Mesenchymal stem cell (in vitro differentiated cells and primary cell): ENCODE results near the gene C16orf46.

Source experiments
- DNase-seq: peaks from one replicate; pipeline ENCODE4 v3.0.0-alpha.2; 2013
- H2AFZ ChIP-seq: one replicate; pipeline ENCODE4 v1.6.1; 2013; ENCODE audit warnings: low read depth, mild to moderate bottlenecking, control low read depth, inconsistent platforms, low read length, moderate library complexity
- H2AK5ac ChIP-seq: 2 replicates; pipeline ENCODE4 v1.6.1; 2013; ENCODE audit warnings: low read length, moderate library complexity, mild to moderate bottlenecking, inconsistent platforms; ENCODE audit not compliant: severe bottlenecking
- H2BK120ac ChIP-seq: one replicate; pipeline ENCODE4 v1.6.1; 2013; ENCODE audit warnings: low read depth, mild to moderate bottlenecking, inconsistent platforms, low read length, moderate library complexity
- H2BK12ac ChIP-seq, 2 experiments: one replicate each; pipeline ENCODE4 v1.6.1; 2013; ENCODE audit warnings: inconsistent platforms in 2 of 2, low read length in 2 of 2, mild to moderate bottlenecking in 2 of 2, moderate library complexity in 2 of 2, control low read depth in 1 of 2
- H2BK15ac ChIP-seq: one replicate; pipeline ENCODE4 v1.6.1; 2013; ENCODE audit warnings: mild to moderate bottlenecking, low read depth, inconsistent platforms; ENCODE audit not compliant: poor library complexity, severe bottlenecking
- H2BK5ac ChIP-seq: 2 replicates; pipeline ENCODE4 v1.6.1; 2013; ENCODE audit warnings: low read depth, mild to moderate bottlenecking, low read length, control low read depth, inconsistent platforms; ENCODE audit not compliant: poor library complexity, severe bottlenecking
- H3K14ac ChIP-seq, 2 experiments: one replicate each; pipeline ENCODE4 v1.6.1; 2013; ENCODE audit warnings: inconsistent platforms in 2 of 2, low read length in 2 of 2, control low read depth in 1 of 2, mild to moderate bottlenecking in 1 of 2, moderate library complexity in 1 of 2
- H3K18ac ChIP-seq, 2 experiments: one replicate each; pipeline ENCODE4 v1.6.1; 2013; ENCODE audit warnings: inconsistent platforms in 2 of 2, low read length in 2 of 2, control low read depth in 1 of 2, low read depth in 1 of 2, mild to moderate bottlenecking in 1 of 2
- H3K23ac ChIP-seq, 2 experiments: one replicate each; pipeline ENCODE4 v1.6.1; 2013; ENCODE audit warnings: inconsistent platforms in 2 of 2, low read length in 2 of 2, mild to moderate bottlenecking in 2 of 2, moderate library complexity in 2 of 2, control low read depth in 1 of 2
- H3K27ac ChIP-seq: 2 replicates; pipeline ENCODE4 v1.5.1; 2013; ENCODE audit warnings: mild to moderate bottlenecking, moderate library complexity, low read length, control low read depth, inconsistent platforms; ENCODE audit not compliant: poor library complexity, severe bottlenecking
- H3K27me3 ChIP-seq, 2 experiments: 2 replicates each; pipeline versions ENCODE4 v1.6.1 to v1.7.0; 2013; ENCODE audit warnings: low read length in 2 of 2, mild to moderate bottlenecking in 2 of 2, moderate library complexity in 2 of 2, control low read depth in 1 of 2, inconsistent platforms in 1 of 2; ENCODE audit not compliant: control insufficient read depth in 1 of 2, insufficient read depth in 1 of 2
- H3K36me3 ChIP-seq, 2 experiments: 2 replicates each; pipeline versions ENCODE4 v1.6.1 to v1.7.0; 2013; ENCODE audit warnings: low read length in 2 of 2, control low read depth in 1 of 2, inconsistent platforms in 1 of 2, low read depth in 1 of 2, mild to moderate bottlenecking in 1 of 2; ENCODE audit not compliant: insufficient read depth in 2 of 2, control insufficient read depth in 1 of 2
- H3K4ac ChIP-seq, 2 experiments: one replicate each; pipeline ENCODE4 v1.6.1; 2013; ENCODE audit warnings: inconsistent platforms in 2 of 2, low read length in 2 of 2, mild to moderate bottlenecking in 2 of 2, moderate library complexity in 2 of 2, control low read depth in 1 of 2, low read depth in 1 of 2
- H3K4me1 ChIP-seq: 2 replicates; pipeline ENCODE4 v1.6.1; 2013; ENCODE audit warnings: low read depth, low read length, control low read depth; ENCODE audit not compliant: control insufficient read depth, insufficient read depth
- H3K4me2 ChIP-seq: 2 replicates; pipeline ENCODE4 v1.6.1; 2013; ENCODE audit warnings: low read length, mild to moderate bottlenecking, inconsistent platforms; ENCODE audit not compliant: poor library complexity, severe bottlenecking
- H3K4me3 ChIP-seq, 2 experiments: 2 replicates each; pipeline versions ENCODE4 v1.5.1 to v1.7.0; 2013; ENCODE audit warnings: low read length in 2 of 2, mild to moderate bottlenecking in 2 of 2, control low read depth in 1 of 2, low read depth in 1 of 2; ENCODE audit not compliant: insufficient read depth in 1 of 2
- H3K79me1 ChIP-seq: replicated peaks from 2 replicates; pipeline ENCODE4 v1.6.1; 2013; ENCODE audit warnings: mild to moderate bottlenecking, control low read depth, low read length, inconsistent platforms; ENCODE audit not compliant: poor library complexity, severe bottlenecking
- H3K9ac ChIP-seq: 2 replicates; pipeline ENCODE4 v1.7.0; 2013; ENCODE audit warnings: mild to moderate bottlenecking, low read length, moderate library complexity
- H3K9me3 ChIP-seq: 2 replicates; pipeline ENCODE4 v1.7.0; 2013; ENCODE audit warnings: mild to moderate bottlenecking, low read length; ENCODE audit not compliant: control insufficient read depth
- H4K8ac ChIP-seq: one replicate; pipeline ENCODE4 v1.6.1; 2013; ENCODE audit warnings: inconsistent platforms, mild to moderate bottlenecking, low read length, moderate library complexity
- H4K91ac ChIP-seq: one replicate; pipeline ENCODE4 v1.6.1; 2013; ENCODE audit warnings: mild to moderate bottlenecking, low read length, inconsistent platforms
- WGBS: methylation state at CpG from one replicate; pipeline ENCODE4 v1.1.7; 2013; ENCODE audit warnings: mixed read lengths; 5-methylcytosine and 5-hydroxymethylcytosine counted together

Gene C16orf46

DNA sequence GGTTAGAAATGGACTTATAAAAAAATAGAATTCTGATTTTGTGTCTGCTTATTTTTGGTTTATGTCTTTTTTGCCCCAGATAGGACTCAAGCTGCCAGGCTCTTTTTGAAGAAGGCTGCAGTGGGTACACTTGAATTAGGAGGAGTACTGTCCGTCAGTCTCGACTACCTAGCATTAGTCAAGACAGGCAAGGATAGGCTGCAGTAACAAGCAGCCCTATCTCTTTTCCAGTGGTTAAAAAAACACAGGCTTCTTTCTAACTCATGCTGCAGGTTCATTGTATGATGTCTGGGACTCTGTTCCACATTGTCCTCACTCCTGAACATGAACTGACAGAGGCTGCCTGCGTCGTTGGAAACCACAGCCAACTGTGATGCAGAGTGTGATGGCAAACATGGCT, 8.0 kb downstream of the C16orf46 start:
- Histone ChIP-seq H3K9me3 (no peaks in the 10 kb centered on the region), H3K27ac (no peak overlapping the region), H2BK5ac (no peak overlapping the region), H2BK12ac (no peak overlapping the region), H3K36me3 (no peaks in the 10 kb centered on the region), H2BK120ac (no peak overlapping the region), H3K14ac (no peak overlapping the region), H3K79me1 (no peaks in the 10 kb centered on the region), H3K9ac (no peak overlapping the region), H2BK15ac (no peak overlapping the region), H2AK5ac (no peak overlapping the region), H3K4me1 (peaks cover 2% of the 10 kb centered on the region), H3K23ac (no peak overlapping the region), H3K4me2 (no peak overlapping the region), H3K4ac (no peak overlapping the region), H4K91ac (no peak overlapping the region), H3K4me3 (no peak overlapping the region), H3K18ac (no peak overlapping the region), H3K27me3 (no peaks in the 10 kb centered on the region), H4K8ac (no peak overlapping the region), H2AFZ (no peak overlapping the region)
- no peak for DNase-seq
- 97% methylated on average over 4 of the region's 4 CpGs for WGBS

GRCh38 chr16:81067166-81067565, 9.9 kb downstream of the C16orf46 start:
- Histone ChIP-seq H3K79me1 (no peaks in the 10 kb centered on the region), H3K4ac (no peak overlapping the region), H3K9ac (no peak overlapping the region), H3K27ac (no peak overlapping the region), H3K23ac (no peak overlapping the region), H2AK5ac (no peak overlapping the region), H2BK5ac (no peak overlapping the region), H4K8ac (no peak overlapping the region), H3K9me3 (no peaks in the 10 kb centered on the region), H3K36me3 (no peaks in the 10 kb centered on the region), H2AFZ (no peak overlapping the region), H3K4me1 (peaks cover 2% of the 10 kb centered on the region), H2BK15ac (no peak overlapping the region), H3K4me3 (no peak overlapping the region), H3K18ac (no peak overlapping the region), H4K91ac (no peak overlapping the region), H2BK12ac (no peak overlapping the region), H3K27me3 (no peaks in the 10 kb centered on the region), H2BK120ac (no peak overlapping the region), H3K14ac (no peak overlapping the region), H3K4me2 (no peak overlapping the region)
- WGBS: 82% methylated on average over 1 of the region's 1 CpG
- DNase-seq: peak; percentile 17

DNA sequence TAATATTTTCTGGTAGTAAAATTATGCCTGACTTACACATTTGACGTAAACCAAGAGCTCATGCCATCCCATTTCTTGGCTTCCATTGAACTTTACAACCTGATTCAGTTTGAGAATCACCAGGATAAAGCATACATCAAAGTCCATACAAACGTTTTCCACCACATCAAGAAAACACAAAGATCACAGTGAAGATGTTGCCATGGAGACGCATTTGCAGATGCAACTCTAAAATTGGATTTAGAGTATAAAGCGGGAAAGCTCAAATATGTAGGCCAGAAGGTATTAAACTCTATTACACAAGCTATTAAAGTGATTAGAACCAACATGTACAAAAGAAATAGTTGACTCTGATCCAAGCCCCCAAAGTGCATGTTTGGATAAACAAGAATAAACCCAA, 10.4 kb downstream of the C16orf46 start:
- Histone ChIP-seq H3K27me3 (no peaks in the 10 kb centered on the region), H3K9me3 (no peaks in the 10 kb centered on the region), H3K4ac (no peak overlapping the region), H3K4me2 (no peak overlapping the region), H2BK12ac (no peak overlapping the region), H3K79me1 (no peaks in the 10 kb centered on the region), H2BK5ac (no peak overlapping the region), H3K4me3 (no peak overlapping the region), H3K18ac (no peak overlapping the region), H3K36me3 (no peaks in the 10 kb centered on the region), H2AK5ac (no peak overlapping the region), H3K9ac (no peak overlapping the region), H2BK120ac (no peak overlapping the region), H2BK15ac (no peak overlapping the region), H3K14ac (no peak overlapping the region), H3K23ac (no peak overlapping the region), H3K27ac (no peak overlapping the region), H4K8ac (no peak overlapping the region), H2AFZ (no peak overlapping the region), H3K4me1 (peaks cover under 1% of the 10 kb centered on the region), H4K91ac (no peak overlapping the region)
- WGBS: 100% methylated on average over 2 of the region's 4 CpGs
- DNase-seq: peak; percentile 2

DNA sequence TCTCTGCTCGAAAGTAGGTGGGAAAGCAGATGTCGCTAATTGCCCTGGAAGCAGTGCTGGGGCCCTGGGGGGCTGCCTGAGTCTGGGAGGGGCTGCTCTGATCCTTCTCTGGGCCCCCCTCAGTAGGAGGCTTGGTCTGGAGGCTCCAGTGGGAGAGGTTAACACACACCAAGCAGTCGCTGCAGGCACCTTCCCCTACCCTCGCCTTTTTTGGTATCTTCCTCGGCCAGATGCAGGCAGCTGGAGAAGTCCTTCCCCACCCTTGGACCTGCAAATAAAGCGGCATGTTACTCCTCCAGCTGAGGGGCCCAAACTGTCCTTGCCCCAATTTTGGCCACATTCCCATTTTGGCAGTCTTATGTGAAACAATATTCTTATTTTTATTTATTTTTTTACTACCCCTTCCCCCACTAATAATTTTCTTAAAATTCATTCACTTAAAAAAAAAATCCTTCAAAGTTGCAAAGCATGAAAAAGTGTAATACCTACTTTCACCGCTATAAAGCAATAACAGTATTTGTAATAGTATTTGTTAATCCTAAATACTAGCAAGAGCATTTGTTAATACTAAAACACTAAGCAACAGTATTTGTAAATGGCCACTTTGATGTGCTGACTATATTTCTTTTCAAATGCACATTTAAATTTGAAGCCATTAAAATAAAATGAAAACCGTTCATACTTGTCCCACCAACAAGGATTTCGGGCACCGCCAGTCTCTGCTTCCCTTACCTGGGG, 15.0 kb downstream of the C16orf46 start:
- no peak overlapping the region for H4K8ac ChIP-seq
- H3K4me1 ChIP-seq: no peaks in the 10 kb centered on the region
- H2AK5ac ChIP-seq: no peak overlapping the region
- no peak for DNase-seq
- no peak overlapping the region for H3K27ac ChIP-seq
- H2BK120ac ChIP-seq: no peak overlapping the region
- no peak overlapping the region for H2BK15ac ChIP-seq
- no peak overlapping the region for H2BK12ac ChIP-seq
- no peaks in the 10 kb centered on the region for H3K79me1 ChIP-seq
- H4K91ac ChIP-seq: no peak overlapping the region
- H3K14ac ChIP-seq: no peak overlapping the region
- H3K27me3 ChIP-seq: no peaks in the 10 kb centered on the region
- H3K4me2 ChIP-seq: no peak overlapping the region
- no peak overlapping the region for H3K9ac ChIP-seq
- no peak overlapping the region for H2BK5ac ChIP-seq
- H3K36me3 ChIP-seq: peaks cover 0 to 3% of the 10 kb centered on the region in 2 experiments
- no peaks in the 10 kb centered on the region for H3K9me3 ChIP-seq
- H3K4ac ChIP-seq: no peak overlapping the region
- 92% methylated on average over 9 of the region's 10 CpGs for WGBS
- no peak overlapping the region for H3K4me3 ChIP-seq
- no peak overlapping the region for H3K23ac ChIP-seq
- H3K18ac ChIP-seq: no peak overlapping the region
- H2AFZ ChIP-seq: no peak overlapping the region
